Measurements from ENCODE around the gene CLDN6. TPM values are rescaled to one million over a fixed set of nuclear protein-coding genes. Genes with fewer than 3 reads are reported as not detected.

The CLDN6 gene
- total RNA-seq, 2 experiments from 2014 or later = not detected

DNA sequence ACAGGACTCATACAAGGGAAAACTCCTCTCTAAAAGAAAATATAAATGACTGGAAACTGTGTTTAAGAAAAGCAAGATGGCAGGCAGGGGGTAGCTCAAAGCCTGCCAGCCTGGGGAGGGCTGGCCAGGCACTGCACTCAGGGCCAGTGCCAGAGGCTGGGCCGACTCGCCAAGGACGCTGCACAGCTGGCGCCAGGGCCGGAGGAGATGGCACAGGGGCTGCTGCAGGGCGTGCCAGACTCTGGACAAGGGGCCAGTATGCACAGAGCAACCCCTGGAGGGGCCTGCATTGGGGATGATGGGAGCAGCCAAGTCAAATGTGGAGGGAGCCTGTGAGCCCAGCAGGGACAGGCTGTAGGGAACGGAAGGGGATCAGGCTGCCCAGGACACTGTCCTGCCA lies 41.8 kb downstream of the CLDN6 start:
- POLR2A ChIA-PET = no interaction called here
- H2AFZ ChIP-seq (ENCODE audit: low read length) = no peak overlapping the region
- DNase-seq (ENCODE audit: low spot score) = no peak
- H3K79me2 ChIP-seq (ENCODE audit: insufficient read depth, low read depth, low read length) = peaks cover 27% of the 10 kb centered on the region; the same call in 1 of the 2 replicates
- H3K4me3 ChIP-seq (ENCODE audit: low read depth, low read length, poor library complexity, severe bottlenecking) = no peak overlapping the region
- H3K9me2 ChIP-seq (ENCODE audit: insufficient read depth, low read length) = no peaks in the 10 kb centered on the region
- no peak for TF ChIP-seq EZH2phosphoT487 (IDR thresholded peaks at IDR 0.05; ENCODE audit: borderline replicate concordance, low read depth, low read length)
- no peak for TF ChIP-seq CTCF (conservative IDR thresholded peaks at IDR 0.05; ENCODE audit: low read length)
- CTCF ChIA-PET (ENCODE audit: unreplicated experiment) = no interaction called here
- peaks cover 83% of the 10 kb centered on the region for H3K36me3 ChIP-seq (ENCODE audit: insufficient read depth, low read length)
- H3K4me2 ChIP-seq (ENCODE audit: low read length) = no peak overlapping the region
- BruUV-seq (replicated peaks) = no TSS peak
- intact Hi-C loops (cut with micrococcal nuclease; ENCODE audit: unreplicated experiment) = no loop called here
- H3K4me1 ChIP-seq (ENCODE audit: insufficient read depth, low read length, poor library complexity, severe bottlenecking) = peaks cover 34% of the 10 kb centered on the region
- no peaks in the 10 kb centered on the region for H3K9me3 ChIP-seq (ENCODE audit: low read length)
- H3K27ac ChIP-seq (ENCODE audit: low read depth, low read length, poor library complexity, severe bottlenecking) = no peak overlapping the region
- H4K20me1 ChIP-seq (ENCODE audit: insufficient read depth, low read length) = no peaks in the 10 kb centered on the region

GRCh38 chr16:2975161-2975795 lies 42.7 kb downstream of the CLDN6 start:
- DNase-seq (ENCODE audit: low spot score) = no peak
- H3K9me2 ChIP-seq (ENCODE audit: insufficient read depth, low read length) = no peaks in the 10 kb centered on the region
- POLR2A ChIA-PET = interaction anchor here (0.6 kb wide), 2 partner anchors 22 to 54 kb away, joined by 3 read pairs; no protein-coding TSS in a partner anchor
- no peak overlapping the region for H3K27ac ChIP-seq (ENCODE audit: low read depth, low read length, poor library complexity, severe bottlenecking)
- no peak overlapping the region for H3K4me3 ChIP-seq (ENCODE audit: low read depth, low read length, poor library complexity, severe bottlenecking)
- no TSS peak for BruUV-seq (replicated peaks)
- peaks cover 92% of the 10 kb centered on the region for H3K36me3 ChIP-seq (ENCODE audit: insufficient read depth, low read length)
- TF ChIP-seq CTCF (conservative IDR thresholded peaks at IDR 0.05; ENCODE audit: low read length) (no peak), EZH2phosphoT487 (IDR thresholded peaks at IDR 0.05; ENCODE audit: borderline replicate concordance, low read depth, low read length) (no peak)
- H3K79me2 ChIP-seq (ENCODE audit: insufficient read depth, low read depth, low read length) = peaks cover 27% of the 10 kb centered on the region; the same call in 1 of the 2 replicates
- CTCF ChIA-PET (ENCODE audit: unreplicated experiment) = no interaction called here
- intact Hi-C loops (cut with micrococcal nuclease; ENCODE audit: unreplicated experiment) = no loop called here
- no peaks in the 10 kb centered on the region for H3K9me3 ChIP-seq (ENCODE audit: low read length)
- no peak overlapping the region for H3K4me2 ChIP-seq (ENCODE audit: low read length)
- no peak overlapping the region for H2AFZ ChIP-seq (ENCODE audit: low read length)
- H4K20me1 ChIP-seq (ENCODE audit: insufficient read depth, low read length) = peaks cover 6% of the 10 kb centered on the region; the same call in 1 of the 2 replicates
- H3K4me1 ChIP-seq (ENCODE audit: insufficient read depth, low read length, poor library complexity, severe bottlenecking) = peaks cover 38% of the 10 kb centered on the region

- no peak overlapping the region for H3K27ac ChIP-seq (ENCODE audit: low read depth, low read length, poor library complexity, severe bottlenecking)
- H3K36me3 ChIP-seq (ENCODE audit: insufficient read depth, low read length) = peaks cover 90% of the 10 kb centered on the region
- DNase-seq (ENCODE audit: low spot score) = no peak
- H3K9me2 ChIP-seq (ENCODE audit: insufficient read depth, low read length) = no peaks in the 10 kb centered on the region
- BruUV-seq (replicated peaks) = no TSS peak
- no peak overlapping the region for H2AFZ ChIP-seq (ENCODE audit: low read length)
- no peak overlapping the region for H3K4me2 ChIP-seq (ENCODE audit: low read length)
- no peak for TF ChIP-seq CTCF (conservative IDR thresholded peaks at IDR 0.05; ENCODE audit: low read length)
- TF ChIP-seq EZH2phosphoT487 (IDR thresholded peaks at IDR 0.05; ENCODE audit: borderline replicate concordance, low read depth, low read length) = no peak
- peaks cover 39% of the 10 kb centered on the region for H3K4me1 ChIP-seq (ENCODE audit: insufficient read depth, low read length, poor library complexity, severe bottlenecking)
- no peaks in the 10 kb centered on the region for H3K9me3 ChIP-seq (ENCODE audit: low read length)
- CTCF ChIA-PET (ENCODE audit: unreplicated experiment) = no interaction called here
- peaks cover 6% of the 10 kb centered on the region; the same call in 1 of the 2 replicates for H4K20me1 ChIP-seq (ENCODE audit: insufficient read depth, low read length)
- POLR2A ChIA-PET = no interaction called here
- peaks cover 21% of the 10 kb centered on the region; the same call in 1 of the 2 replicates for H3K79me2 ChIP-seq (ENCODE audit: insufficient read depth, low read depth, low read length)
- no peak overlapping the region for H3K4me3 ChIP-seq (ENCODE audit: low read depth, low read length, poor library complexity, severe bottlenecking)
- intact Hi-C loops (cut with micrococcal nuclease; ENCODE audit: unreplicated experiment) = no loop called here
These were observed 43.5 kb downstream of the CLDN6 start for GRCh38 chr16:2974319-2975056.
